PFSK-1 (cell line): ENCODE results near the gene CYP2A6.

Experiments
- FOXP2 ChIP-seq: optimal IDR thresholded peaks from 2 replicates; pipeline ENCODE3; 2011; ENCODE audit warnings: borderline replicate concordance, control low read depth, inconsistent platforms; ENCODE audit not compliant: insufficient read depth; ENCODE audit errors: extremely low read length, extremely low read depth
- POLR2AphosphoS5 ChIP-seq: IDR thresholded peaks from 2 replicates; pipeline ENCODE4 v1.6.1; 2012; ENCODE audit warnings: low read depth, mild to moderate bottlenecking, control low read depth, low read length, moderate library complexity
- REST ChIP-seq, 2 experiments: IDR thresholded peaks; 2 replicates each; pipeline versions ENCODE4 v1.6.1 to v1.8.0; 2011 to 2012; ENCODE audit warnings: low read depth in 2 of 2, low read length in 2 of 2, control low read depth in 1 of 2, inconsistent platforms in 1 of 2, mild to moderate bottlenecking in 1 of 2, moderate library complexity in 1 of 2; ENCODE audit not compliant: insufficient read depth in 1 of 2
- SIN3A ChIP-seq: IDR thresholded peaks from 2 replicates; pipeline ENCODE4 v1.6.1; 2012; ENCODE audit warnings: mild to moderate bottlenecking, low read length, moderate library complexity, borderline replicate concordance; ENCODE audit not compliant: insufficient read depth
- TAF1 ChIP-seq: IDR thresholded peaks from 2 replicates; pipeline ENCODE4 v1.6.1; 2012; ENCODE audit warnings: low read length, control low read depth, borderline replicate concordance; ENCODE audit not compliant: insufficient read depth

GRCh38 chr19:40896418-40896796 is 46.2 kb upstream of the CYP2A6 start:
- no peak for TF ChIP-seq SIN3A
- TF ChIP-seq TAF1, result no peak
- no peak for TF ChIP-seq POLR2AphosphoS5
- TF ChIP-seq REST (IDR thresholded peaks at IDR 0.05; ENCODE audit: insufficient read depth in 1 of 2, low read depth in 2 of 2, low read length in 2 of 2), result no peak
- TF ChIP-seq FOXP2, result no peak
